K562 treated with DMSO at 1 percent for 12 hours (cell line): ENCODE results near the gene OR56A5. TPM values are rescaled to one million over a fixed set of nuclear protein-coding genes. Genes with fewer than 3 reads are reported as not detected.

Source experiments
- total RNA-seq: library from RNA; unstranded; fragments of 300-600 nt; gene quantifications from 2 replicates; pipeline ENCODE4 v1.2.3, GENCODE V29; 2022; ENCODE audit not compliant: insufficient read depth

Gene OR56A5
- not detected in 2 replicates for total RNA-seq

GRCh38 chr11:5968394-5968793, at the start of gene OR56A5:
OR56A5 (minus strand) TSS chr11:5968494; CDS start chr11:5968494, 0 bp downstream.

GRCh38 chr11:6006846-6007245, 38.6 kb upstream of the OR56A5 start, which contains the start of gene OR56A4:
OR56A4 (minus strand) TSS chr11:6006946; CDS start chr11:6002992, 3,954 bp downstream.

DNA sequence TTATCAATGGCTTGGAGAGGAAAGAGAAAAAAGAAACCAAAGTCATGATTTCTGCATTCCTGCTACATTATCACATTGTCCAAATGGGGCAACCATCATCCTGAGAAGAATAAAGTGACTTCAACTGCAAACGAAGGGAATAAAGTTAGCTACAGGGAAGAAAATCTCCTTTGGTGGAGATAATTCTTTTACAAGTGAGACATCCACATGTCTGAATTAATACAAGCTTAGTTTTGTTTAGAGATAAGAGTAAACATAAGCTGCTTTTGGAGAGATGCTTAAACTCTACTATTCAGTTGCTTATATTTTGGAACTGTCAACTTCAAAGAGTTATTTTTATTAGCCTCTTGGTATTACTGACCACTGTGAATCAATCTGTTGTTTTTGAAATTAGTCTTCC, 18.6 kb upstream of the OR56A5 start, which contains the start of gene OR52L1:
OR52L1 (minus strand) TSS at position 101 of the 400 bp plus-strand sequence; CDS start at position 46, 55 bp downstream.

GRCh38 chr11:5941951-5942350, 26.3 kb downstream of the OR56A5 start, which contains the start of gene OR56A3:
OR56A3 (plus strand) TSS chr11:5942251; CDS start chr11:5947347, 5,096 bp downstream.

Other genes starting within 250 kb of the OR56A5 start
- gene OR56B1, start 232.0 kb downstream of the OR56A5 start, total RNA-seq = not detected in 2 replicates
- gene OR52N4, start 214.3 kb downstream of the OR56A5 start, total RNA-seq = not detected in 2 replicates
- gene OR52N5, start 185.1 kb downstream of the OR56A5 start, total RNA-seq = not detected in 2 replicates
- not detected in 2 replicates for gene OR52N1, start 177.2 kb downstream of the OR56A5 start, total RNA-seq
- not detected in 2 replicates for gene OR52N2, start 159.6 kb downstream of the OR56A5 start, total RNA-seq
- gene OR52E6, start 126.6 kb downstream of the OR56A5 start, total RNA-seq = not detected in 2 replicates
- not detected in 2 replicates for gene OR52E8, start 110.8 kb downstream of the OR56A5 start, total RNA-seq
- not detected in 2 replicates for gene OR52E4, start 87.9 kb downstream of the OR56A5 start, total RNA-seq
- not detected in 2 replicates for gene OR52E5, start 75.3 kb downstream of the OR56A5 start, total RNA-seq
- gene OR56A3, start 26.2 kb downstream of the OR56A5 start, total RNA-seq = not detected in 2 replicates
- gene OR52L1, start 18.5 kb upstream of the OR56A5 start, total RNA-seq = not detected in 2 replicates
- not detected in 2 replicates for gene OR56A4, start 38.5 kb upstream of the OR56A5 start, total RNA-seq
- not detected in 2 replicates for gene OR56A1, start 62.3 kb upstream of the OR56A5 start, total RNA-seq
- gene OR56B4, start 139.2 kb upstream of the OR56A5 start, total RNA-seq = 0.69 TPM in 1 of 2 replicates, not detected in the other
- gene OR52B2, start 201.8 kb upstream of the OR56A5 start, total RNA-seq = not detected in 2 replicates
- not detected in 2 replicates for gene OR52W1, start 230.7 kb upstream of the OR56A5 start, total RNA-seq
- not detected in 2 replicates for gene C11orf42, start 237.1 kb upstream of the OR56A5 start, total RNA-seq